Measurements from ENCODE around the gene TNIP3. TPM values are rescaled to one million over a fixed set of nuclear protein-coding genes. Genes with fewer than 3 reads are reported as not detected.
A peak's percentile ranks its signal among the peaks of the same experiment; 100 is the strongest.

TNIP3 gene
- total and polyA plus RNA-seq, 12 donors: 0.10 to 0.54 (median 0.21) TPM; not detected in 6

- 16 to 21% (median 20%) methylated on average over 6 of the region's 6 CpGs for WGBS, 4 donors
- intact Hi-C loops (cut with DNase I): loop anchor here (5.0 kb wide), 1 partner anchor 60 kb away; no protein-coding TSS in a partner anchor
- no peak for TF ChIP-seq POLR2A (IDR thresholded peaks at IDR 0.05)
- peak; percentile 52 to 85 (median 70) for TF ChIP-seq CTCF (IDR thresholded peaks at IDR 0.05)
- Histone ChIP-seq H3K4me3 (no peak overlapping the region), H3K4me1 (replicated peaks in 1 of 2) (no peaks in the 10 kb centered on the region), H3K27ac (no peak overlapping the region), H3K27me3 (no peaks in the 10 kb centered on the region), H3K36me3 (replicated peaks in 1 of 2) (no peaks in the 10 kb centered on the region), H3K9me3 (replicated peaks in 1 of 3) (no peaks in the 10 kb centered on the region)
- peak in 1 of 7 donors; percentile 14 for DNase-seq
These were observed 28.4 kb upstream of the TNIP3 start for GRCh38 chr4:121192480-121192879.

GRCh38 chr4:121192013-121192412, 27.9 kb upstream of the TNIP3 start:
- Histone ChIP-seq H3K4me3 (no peak overlapping the region), H3K27me3 (no peaks in the 10 kb centered on the region), H3K27ac (no peak overlapping the region), H3K4me1 (replicated peaks in 1 of 2) (no peaks in the 10 kb centered on the region), H3K9me3 (replicated peaks in 1 of 3) (no peaks in the 10 kb centered on the region), H3K36me3 (replicated peaks in 1 of 2) (no peaks in the 10 kb centered on the region)
- TF ChIP-seq POLR2A (IDR thresholded peaks at IDR 0.05): no peak
- TF ChIP-seq CTCF (IDR thresholded peaks at IDR 0.05): no peak
- DNase-seq: no peak
- intact Hi-C loops (cut with DNase I): loop anchor here (5.0 kb wide), 1 partner anchor 60 kb away; no protein-coding TSS in a partner anchor
- 62 to 68% (median 66%) methylated on average over 11 of the region's 11 CpGs for WGBS, 4 donors

DNA sequence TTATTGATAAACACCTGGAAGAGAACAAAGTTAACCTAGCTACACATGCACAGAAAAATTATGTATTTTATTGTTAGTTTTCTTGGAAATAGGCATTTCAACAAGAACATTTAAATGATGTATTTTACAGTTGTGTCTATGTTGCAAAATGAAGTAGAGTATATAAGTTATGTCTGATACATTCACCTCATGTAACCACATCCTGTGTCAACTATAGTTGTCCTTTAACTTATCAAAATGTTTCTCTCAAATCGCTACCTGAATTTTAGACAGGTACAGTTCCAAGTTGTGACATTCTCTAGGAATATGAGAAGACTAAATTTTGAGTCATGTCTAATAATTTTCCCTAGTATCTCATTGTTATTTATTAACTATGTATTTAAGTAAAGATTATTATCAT, 27.2 kb upstream of the TNIP3 start:
- DNase-seq: no peak

GRCh38 chr4:121190389-121190788, 26.3 kb upstream of the TNIP3 start:
- no peak for DNase-seq
- H3K4me1 ChIP-seq (replicated peaks in 1 of 2): no peaks in the 10 kb centered on the region
- intact Hi-C loops (cut with DNase I): loop anchor here (5.0 kb wide), 1 partner anchor 62 kb away; no protein-coding TSS in a partner anchor
- no peak overlapping the region for H3K27ac ChIP-seq
- no peaks in the 10 kb centered on the region for H3K9me3 ChIP-seq (replicated peaks in 1 of 3)
- H3K27me3 ChIP-seq: no peaks in the 10 kb centered on the region
- no peak for TF ChIP-seq POLR2A (IDR thresholded peaks at IDR 0.05)
- 81 to 90% (median 82%) methylated on average over 4 of the region's 4 CpGs for WGBS, 4 donors
- no peaks in the 10 kb centered on the region for H3K36me3 ChIP-seq (replicated peaks in 1 of 2)
- no peak overlapping the region for H3K4me3 ChIP-seq

More for the DNA sequence above, 27.2 kb upstream of the TNIP3 start:
- no peaks in the 10 kb centered on the region for H3K27me3 ChIP-seq
- no peaks in the 10 kb centered on the region for H3K36me3 ChIP-seq (replicated peaks in 1 of 2)
- TF ChIP-seq CTCF (IDR thresholded peaks at IDR 0.05) (no peak), POLR2A (IDR thresholded peaks at IDR 0.05) (no peak)
- no peaks in the 10 kb centered on the region for H3K4me1 ChIP-seq (replicated peaks in 1 of 2)
- no peak overlapping the region for H3K27ac ChIP-seq
- intact Hi-C loops (cut with DNase I): loop anchor here (5.0 kb wide), 1 partner anchor 61 kb away; no protein-coding TSS in a partner anchor
- 65 to 81% (median 70%) methylated on average over 1 of the region's 1 CpG for WGBS, 4 donors
- no peaks in the 10 kb centered on the region for H3K9me3 ChIP-seq (replicated peaks in 1 of 3)
- no peak overlapping the region for H3K4me3 ChIP-seq
